Stromal cell of bone marrow (primary cell): ENCODE results near the gene MRPL14.

Source experiments
- DNase-seq: peaks from one replicate; pipeline ENCODE4 v3.0.0-alpha.2; 2012; ENCODE audit warnings: low read depth

The MRPL14 gene

DNA sequence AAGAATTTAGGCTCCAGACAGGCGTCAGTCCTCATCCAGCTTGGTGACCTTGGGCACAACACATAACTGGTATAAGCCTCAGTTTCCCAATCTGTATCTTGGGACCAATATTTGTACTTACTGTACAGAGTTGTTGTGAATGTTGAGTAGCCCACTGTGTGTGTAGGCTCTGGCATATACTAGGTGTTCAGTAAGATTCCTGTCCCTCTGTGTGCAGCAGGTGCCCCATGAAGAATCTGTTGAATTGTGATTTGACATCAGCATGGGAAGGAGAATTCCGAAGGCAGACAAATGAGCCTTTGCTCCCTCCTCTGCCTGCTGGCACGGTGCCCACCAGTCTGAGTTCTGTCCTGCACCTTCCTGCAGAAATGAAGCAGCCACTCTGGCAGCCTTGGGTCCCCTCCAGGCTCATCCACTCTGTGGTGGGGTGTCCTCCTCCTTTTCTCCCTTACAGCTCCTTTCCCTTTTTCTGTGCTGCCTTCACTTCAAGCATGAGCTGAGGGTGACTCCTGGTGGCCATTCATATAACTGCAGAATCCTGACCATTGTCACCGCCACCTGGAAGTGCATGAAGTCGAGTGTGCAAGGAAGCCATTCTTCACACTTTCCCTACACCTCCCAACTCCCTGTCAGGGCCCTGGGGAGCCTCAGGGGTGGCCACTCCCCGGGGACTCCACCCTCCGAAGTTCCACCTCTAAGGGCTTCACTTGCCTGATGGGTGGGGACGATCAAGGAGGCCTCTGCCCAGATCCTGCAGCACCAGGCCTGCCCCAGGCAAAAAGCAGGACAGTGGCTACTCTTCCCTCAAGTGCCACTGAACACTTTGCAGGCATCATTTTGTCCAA, 48.2 kb downstream of the MRPL14 start:
- peak; percentile 54 for DNase-seq

DNA sequence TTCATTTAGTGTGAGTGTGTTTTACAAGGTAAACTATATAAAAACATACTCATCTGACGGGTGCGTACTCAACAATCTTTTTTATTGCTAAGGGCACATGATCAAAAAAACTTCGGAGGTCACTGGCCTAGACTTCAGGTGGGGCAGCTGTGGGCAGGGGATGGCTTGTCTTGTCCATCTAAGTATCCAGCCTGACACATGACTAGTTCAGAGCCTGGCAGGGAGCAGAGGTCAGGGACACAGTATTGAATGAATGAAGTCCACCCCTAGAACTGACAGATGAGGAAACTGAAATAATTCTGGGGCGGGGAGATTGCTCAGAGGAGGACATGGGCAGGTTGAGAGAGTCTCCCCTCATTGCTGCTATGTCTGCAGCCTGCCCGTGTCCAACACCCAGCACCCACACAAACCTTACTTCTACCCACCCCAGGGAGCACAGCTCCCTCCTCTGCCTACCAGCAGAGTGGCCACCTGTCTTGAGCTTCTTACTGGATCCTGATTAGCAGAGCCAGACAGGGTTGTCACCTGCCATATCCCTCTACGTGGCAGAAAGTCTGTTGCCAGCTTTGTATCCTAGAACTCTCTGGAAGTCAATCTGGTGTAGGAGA, 48.9 kb downstream of the MRPL14 start:
- DNase-seq: no peak

DNA sequence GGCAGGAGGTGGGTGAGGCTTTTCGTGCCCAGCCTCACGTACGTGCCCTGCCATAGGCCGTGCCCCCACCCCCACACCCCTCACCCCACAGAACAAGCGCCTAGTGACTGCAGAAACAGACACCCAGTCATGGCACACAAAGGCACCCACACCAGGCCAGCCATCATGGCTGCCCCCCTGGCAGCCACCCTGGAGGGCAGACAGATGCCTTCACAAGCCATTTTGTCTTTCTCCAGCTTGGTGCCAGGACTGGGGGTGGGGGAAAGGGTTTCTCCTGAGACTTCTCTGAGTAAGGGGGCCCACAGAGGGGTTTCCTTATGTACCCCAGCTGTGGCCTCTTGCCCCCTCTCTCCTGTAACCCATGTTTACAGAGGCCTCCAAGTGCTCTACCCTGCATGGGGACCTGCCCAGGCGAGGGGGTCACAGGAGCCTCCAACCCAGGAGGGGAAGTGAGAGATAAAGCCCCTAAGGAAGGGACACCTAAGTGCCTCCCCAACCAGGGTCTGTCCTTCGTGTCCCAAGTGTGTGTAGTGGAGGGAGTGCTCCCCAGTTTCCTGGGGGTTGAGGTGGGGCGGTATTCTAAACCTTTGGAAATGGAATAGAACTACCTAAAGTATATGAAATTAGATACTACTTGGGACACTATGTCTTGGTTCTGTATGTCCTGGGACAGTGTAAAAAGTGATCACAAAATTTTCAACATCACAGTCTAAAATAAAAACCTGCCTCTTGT, 49.9 kb downstream of the MRPL14 start:
- DNase-seq: no peak

DNA sequence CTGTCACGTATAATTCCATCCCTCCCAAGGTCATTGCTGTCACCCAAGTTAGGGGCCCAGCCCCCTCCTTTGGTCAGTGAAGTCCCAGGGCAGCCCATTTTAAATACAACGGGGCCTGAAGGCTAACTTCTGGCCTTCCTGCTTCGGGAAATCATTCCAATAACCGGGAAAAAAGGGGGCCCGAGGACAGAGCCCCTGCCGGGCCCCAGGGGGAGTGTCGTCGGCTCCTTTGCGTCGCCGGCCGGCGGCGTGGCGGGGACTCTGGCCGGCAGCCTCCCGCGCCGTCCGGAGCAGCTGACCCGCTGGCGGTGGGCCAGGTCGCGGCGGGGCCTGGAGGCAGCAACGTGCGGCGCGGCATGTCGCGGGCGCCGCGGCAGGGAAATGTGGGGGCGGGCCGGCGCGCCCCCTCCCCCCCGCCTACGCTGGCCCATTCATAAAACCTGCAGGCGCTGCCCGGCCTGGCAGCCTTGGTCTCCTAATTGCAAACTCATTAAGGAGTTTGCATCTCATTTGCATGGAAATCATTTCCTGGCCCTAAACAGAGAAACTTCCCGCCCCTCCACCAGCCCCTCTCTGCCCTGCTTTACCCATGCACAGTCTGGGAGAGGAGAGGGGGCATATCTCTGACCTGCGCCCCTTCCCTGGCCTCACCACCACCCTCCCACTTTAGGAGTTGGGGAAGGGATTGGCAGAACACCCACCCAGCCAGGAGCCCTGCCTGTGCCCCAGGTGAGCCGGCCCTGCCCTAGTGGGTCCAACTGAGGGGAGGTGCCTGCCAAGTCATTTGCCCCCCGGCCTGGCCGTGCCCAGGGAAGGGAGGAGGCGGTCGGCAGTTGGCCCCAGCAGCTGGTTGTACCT, 50.7 kb downstream of the MRPL14 start:
- no peak for DNase-seq

DNA sequence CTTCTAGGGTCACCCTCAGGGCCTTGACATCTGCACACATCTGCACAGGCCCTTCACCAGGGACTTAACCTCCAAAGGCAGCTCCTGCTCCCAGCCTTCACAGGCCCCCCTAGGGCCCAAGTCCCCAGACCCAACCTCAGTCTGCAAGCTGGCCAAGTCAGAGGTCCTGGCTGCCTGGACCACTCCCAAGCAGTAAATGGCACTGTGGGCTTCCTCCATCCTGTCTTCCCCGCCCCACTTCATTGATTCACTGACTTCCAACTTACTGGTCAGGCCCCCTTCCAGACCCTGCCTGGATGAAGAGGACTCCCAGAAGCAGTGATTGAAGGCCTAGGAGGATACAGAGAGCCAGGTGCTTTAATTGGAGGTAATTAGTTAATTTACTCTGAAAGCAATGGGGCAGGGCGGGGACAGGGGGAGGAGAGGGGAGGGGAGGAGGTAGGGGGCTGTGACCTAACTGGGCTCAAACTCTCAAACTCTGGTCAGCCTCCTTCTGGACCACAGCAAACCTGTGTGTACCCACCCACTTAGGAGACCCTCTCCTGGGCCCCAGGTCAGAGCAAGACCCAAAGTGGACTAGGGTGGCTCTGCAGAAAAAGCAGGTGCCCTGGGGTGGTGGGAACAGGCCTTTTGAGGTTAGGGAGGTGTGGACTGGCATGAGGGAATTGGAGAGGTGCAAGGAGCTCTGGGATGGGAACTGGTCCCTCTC, 51.5 kb downstream of the MRPL14 start:
- DNase-seq: no peak

DNA sequence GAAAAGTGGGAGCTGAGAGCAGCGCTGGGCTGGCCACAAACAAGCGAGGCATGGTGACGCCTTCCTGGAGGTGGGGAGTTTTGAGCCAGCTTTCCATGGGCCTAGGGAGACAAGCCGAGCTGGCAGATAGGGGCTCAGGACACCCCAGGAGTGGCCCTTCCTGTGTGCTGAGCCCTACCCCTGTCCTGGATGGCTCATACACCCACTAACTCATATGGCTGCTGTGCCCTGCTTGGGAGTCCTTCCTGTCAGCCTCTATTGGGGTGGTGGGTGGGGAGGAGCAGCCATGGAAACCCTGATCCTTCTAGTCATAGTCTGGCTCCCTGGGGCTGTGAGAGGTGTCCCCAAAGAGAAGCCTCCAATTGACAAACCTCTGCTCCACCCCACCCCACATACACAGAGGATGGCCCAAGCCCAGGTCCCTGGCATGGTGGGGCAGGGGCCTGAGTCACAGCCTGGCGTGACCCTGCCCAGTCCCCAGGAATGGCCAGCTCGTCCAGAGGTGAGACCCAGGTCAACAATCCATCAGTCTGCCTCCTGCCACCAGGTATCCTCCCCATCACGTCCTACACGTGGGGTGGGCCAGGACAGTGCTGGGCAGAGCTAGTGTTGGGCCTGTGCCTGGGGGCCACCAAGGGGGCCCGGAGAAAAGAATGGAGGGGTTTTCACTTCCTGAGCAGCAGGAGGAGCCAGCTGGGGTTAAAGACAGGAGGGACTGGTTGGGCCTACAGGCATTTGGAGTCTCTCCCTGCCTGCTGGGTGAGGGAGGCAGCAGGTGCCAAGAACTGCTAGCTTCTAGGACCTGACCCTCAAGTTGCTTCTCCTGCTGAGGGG, 52.2 kb downstream of the MRPL14 start:
- DNase-seq: no peak

DNA sequence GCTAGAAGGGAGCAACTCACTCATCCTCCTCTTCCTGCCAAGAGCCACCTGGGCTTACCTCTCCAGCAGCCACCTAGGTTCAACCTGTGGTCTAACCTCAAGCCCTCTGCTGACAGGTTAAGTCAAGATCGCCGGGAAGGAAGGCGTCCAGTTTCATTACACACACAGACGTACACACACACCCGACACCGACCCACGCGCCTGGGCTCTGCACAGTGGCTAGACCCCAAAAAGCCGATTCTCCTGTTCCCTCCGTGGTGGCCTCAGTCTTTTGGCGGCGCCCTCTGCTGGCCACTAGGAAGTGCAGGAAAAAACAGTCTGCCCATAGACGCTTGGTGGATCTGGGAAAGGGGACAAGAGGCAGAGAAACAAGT, 52.8 kb downstream of the MRPL14 start:
- DNase-seq: peak; percentile 68

DNA sequence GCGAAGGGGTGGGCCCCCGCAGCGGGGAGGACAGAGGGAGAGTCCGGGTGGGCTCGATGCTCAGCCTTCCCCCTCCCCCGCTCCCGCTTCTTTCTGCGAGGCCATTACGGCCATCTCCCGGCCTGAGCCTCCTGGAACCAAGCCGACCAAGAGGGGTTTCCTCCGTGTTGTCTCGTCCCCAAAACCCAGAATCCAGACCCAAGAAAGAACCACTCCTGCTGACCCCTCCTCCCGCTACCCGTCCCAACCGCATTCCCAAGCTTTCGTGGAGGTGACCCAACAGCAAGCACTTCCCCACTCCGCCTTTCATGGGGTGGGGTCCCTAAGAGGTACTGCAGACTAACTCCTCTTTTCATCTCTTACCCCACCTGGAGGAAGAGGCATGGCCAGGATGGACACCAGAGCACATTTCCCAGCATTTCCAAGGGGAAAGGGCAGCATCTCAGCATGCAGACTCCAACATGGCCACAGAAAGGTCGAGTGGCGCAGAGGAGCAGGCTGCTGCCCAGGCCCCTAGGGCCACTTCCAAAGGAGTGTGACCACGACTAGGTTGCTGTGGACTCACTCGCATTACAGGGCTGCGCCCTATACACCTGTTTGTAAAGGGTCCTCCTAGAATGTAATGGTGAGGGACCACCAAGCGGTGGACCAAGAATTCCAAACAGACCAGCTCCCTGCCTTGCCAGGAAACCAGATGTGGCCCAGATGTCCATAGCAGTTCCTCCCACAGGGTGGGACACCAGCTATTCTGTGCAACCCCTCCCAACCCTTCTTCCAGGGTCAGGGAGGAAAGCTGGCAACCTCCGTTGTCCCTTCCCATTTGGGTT, 53.4 kb downstream of the MRPL14 start:
- DNase-seq: no peak

DNA sequence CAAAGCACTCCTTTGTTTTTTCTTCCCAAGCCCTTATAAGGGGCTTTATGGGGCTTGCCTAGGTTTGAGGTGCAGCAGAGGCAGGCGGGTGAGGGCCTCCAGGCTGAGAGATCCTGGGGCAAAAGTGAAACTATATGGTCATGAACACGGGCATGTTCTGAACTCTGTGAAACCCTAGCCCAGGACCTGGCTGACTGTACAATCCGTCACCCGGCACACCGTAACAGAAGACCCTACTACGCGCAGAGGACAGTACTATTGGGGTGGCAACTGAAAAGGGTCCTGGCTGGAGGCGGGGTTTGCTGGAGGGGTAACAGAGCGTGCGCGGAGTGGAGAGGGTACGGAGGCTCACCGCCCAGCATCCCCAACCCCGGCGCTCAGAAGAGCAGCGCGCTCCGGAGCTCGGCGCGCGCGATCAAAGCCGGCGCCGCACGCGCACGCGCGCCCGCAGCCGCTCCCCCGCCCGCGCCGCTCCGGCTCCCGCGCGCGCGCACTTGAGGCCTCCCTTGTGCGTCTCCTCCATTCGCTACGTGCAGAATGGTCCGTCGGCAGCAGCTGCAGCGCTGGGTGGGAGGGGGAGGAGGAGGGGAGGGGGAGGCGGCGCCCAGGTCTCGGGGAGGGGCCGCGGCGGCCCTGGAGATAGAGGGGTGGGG, 54.2 kb downstream of the MRPL14 start:
- DNase-seq: peak; percentile 61

DNA sequence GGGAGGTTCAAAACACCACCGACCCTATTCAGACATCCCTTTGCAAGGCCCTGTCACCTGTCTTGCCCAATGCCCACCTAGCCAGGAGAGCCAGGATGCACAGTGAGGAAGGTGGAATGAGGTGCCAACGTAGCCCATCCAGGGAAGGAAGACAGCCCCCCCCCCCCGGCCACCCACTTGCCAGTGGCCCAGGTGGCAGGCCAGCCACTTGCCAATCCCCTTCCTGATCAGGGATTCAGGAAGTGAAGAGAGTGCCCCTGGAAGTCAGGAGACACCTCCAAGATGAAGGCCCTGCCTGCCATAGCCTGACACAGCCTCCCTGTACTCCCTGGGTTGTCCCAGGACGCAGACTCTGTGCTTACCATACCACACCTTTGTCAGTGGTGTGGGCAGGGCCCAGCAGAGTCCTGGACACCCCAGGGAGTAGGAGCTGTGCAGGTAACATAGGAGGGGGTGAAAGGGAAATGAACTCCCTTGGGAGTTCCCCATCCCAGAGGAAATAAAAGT, 54.7 kb downstream of the MRPL14 start:
- no peak for DNase-seq

DNA sequence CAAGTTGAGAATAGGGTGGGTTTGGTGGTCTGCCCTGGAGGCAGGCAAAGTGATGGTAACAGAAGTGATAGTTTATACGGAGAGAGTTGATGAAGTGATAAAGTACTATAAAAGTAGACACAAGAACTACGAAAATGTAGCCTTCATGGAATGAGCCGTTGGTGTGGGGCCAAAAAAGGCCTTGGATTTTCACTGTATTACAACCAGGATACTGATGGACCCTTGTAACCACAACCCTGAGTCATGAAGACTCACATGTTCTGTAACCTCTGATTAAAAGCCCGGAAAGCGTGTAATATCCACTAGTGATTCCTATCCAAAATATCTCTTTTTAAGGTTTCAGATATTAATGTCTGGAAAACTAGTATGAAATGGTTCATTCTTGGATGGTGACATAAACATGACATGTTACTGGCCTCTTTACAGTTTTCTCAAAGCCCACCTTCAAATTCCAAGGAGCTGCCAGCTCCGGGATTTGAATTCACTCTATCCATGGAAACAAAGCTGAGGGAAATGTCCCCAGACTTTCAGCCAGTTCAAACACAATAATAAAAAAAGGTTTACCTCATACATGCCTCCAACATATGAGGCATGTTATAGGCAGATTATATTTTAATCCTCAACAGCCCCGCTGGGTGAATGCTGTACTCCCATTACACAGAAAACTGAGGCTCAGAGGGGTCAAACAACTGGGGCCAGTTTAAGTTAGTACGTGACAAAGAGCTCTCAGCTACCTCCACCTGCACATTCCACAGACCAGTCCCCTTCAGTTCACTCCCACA, 55.4 kb downstream of the MRPL14 start:
- DNase-seq: peak; percentile 96

DNA sequence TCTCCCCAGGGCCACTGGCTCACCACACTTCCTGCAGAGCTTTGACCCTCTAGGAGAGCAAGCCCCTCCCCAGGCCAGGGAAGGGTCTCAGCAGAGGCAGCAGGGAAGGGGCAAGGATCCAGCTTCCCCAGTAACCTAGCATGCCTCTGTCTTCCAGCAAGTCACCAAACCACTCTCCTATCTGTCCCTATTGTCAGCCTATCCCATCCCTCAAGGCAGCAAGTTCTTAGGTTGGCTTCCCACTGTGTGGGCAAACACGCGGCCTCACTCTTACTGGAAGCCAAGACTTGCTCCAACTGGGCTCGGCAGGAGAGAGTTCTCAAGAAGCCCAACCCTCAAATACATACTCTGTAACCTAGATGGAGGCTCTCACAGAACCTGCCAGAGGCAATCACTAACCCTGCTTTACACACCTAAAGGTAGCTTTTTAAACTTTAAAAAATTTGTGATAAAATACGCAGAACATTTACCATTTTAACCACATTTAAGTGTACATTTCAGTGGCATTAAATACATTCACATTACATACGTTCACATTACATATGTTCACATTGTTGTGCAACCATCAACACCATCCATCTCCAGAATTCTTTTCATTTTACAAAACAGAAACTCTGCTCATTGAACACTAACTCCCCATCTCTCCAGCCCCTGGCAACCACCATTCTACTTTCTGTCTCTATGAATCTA, 58.5 kb downstream of the MRPL14 start:
- no peak for DNase-seq

DNA sequence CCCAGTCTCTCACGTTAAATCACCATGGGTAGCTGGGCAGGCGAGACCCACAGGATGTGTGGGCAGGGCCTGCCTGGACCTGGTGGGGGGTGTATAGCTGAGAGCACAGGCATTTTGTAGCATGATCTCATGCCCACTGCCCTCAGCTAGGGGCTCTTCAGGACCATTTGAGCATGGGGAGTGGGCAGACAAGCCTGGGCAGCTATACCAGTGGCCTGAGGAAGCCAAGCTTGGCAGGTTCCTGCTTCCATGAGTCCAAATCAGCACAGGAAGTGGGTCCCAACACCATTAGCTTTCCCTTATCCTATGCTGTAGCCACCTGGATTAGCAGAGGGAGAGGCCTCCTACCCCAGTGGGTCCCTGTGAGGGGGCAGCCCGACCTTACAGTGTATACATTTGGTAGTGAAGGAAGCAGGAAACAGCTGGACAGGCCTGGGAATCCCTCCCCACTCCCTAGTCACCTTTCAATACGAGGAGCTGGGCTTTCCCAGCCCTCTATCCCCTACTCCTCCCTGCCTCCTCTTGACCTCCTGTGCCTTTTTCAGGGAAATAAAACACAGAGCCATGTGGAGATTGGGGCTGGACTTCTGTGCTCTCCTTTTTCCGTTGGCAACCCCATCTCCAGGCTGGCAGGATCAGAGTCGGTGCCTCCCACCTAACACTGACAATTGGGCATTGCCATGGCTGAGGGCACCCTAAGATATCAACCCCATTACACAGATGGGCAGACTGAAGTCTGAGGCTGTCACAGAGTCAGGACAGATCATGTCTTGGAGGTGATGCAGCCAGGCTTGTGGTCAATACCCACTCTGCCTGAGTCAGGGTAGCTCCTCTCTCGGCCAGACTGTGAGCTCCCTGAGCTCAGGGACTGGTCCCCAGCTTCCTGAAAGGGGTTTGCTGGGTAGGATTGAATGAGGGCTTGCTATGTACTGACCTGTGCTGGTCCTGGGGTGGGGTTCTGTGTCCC, 59.8 kb downstream of the MRPL14 start:
- no peak for DNase-seq

DNA sequence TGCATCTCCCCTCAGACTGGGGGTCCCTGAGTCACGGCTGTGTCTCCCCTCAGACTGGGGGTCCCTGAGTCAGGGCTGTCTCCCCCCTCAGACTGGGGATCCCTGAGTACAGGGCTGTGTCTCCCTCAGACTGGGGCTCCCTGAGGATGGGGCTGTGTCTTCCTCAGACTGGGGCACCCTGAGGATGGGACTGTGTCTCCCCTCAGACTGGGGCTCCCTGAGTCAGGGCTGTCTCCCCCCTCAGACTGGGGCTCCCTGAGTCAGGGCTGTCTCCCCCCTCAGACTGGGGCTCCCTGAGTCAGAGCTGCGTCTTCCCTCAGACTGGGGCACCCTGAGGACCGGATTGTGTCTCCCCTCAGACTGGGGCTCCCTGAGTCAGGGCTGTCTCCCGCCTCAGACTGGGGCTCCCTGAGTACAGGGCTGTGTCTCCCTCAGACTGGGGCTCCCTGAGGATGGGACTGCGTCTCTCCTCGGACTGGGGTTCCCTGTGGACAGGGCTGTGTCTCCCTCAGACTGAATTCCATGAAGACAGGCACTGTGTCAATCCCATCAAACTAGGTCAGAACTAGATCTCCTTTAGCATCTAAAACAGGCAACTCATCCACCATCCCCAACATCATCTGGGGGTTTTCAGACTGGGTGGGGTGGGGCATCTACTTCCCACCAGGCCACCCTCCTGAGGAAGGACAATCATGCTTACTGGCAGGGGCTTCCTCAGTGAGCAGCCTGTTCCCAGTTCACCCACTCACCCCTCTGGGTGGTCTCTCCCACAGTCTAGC, 60.7 kb downstream of the MRPL14 start:
- DNase-seq: no peak

DNA sequence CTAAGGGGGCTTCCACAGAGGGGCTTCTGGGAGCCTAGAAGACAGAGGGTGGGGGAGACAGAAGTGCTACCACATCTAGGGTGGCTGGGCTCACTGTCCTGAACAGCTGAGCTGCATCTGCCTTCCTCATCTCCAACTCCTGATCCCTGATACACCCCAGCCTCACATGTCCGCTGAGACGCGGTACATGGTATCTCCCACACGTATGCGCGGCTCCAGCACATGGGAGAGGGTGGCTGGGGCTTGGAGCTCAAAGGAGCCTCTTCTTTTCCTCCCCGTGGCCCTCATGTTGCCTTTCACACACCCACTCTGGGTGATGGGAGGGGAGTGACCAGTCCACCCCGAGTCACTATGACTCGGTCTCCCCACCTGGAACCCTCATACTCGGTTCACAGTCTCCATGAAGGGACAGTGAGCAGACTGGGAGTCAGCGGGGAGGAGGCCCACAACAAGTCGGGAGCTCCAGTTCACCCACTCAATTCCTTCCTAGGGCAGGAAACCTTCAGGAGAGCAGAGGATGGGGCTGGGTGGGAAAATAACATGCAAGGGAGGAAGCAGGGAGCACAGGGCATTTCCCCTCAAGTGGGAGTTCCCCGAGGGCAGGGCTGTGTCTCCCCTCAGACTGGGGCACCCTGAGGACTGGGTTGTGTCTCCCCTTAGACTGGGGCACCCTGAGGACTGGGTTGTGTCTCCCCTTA, 61.7 kb downstream of the MRPL14 start:
- no peak for DNase-seq
